Smooth muscle cell (in vitro differentiated cells): ENCODE measurements around the gene ST8SIA1. TPM values are rescaled to one million over a fixed set of nuclear protein-coding genes. Genes with fewer than 3 reads are reported as not detected.

ENCODE experiments used
- DNase-seq: peaks from one replicate; lab custom pipeline; 2025; ENCODE audit not compliant: unreplicated experiment; lab: John Stamatoyannopoulos, UW
- H2AFZ ChIP-seq: fragments of 200-600 bp; sonication (generic); 2 replicates; pipeline ENCODE4 v1.6.0; 2016; ENCODE audit warnings: antibody characterized with exemption, low read depth, mild to moderate bottlenecking
- H3F3A ChIP-seq: fragments of 200-600 bp; sonication (generic); 2 replicates; pipeline ENCODE4 v1.6.0; 2017; ENCODE audit warnings: antibody characterized with exemption, low read depth
- H3K27ac ChIP-seq: fragments of 200-600 bp; sonication (generic); 2 replicates; pipeline ENCODE4 v1.5.1; 2016; ENCODE audit warnings: low read depth, mild to moderate bottlenecking
- H3K27me3 ChIP-seq: fragments of 200-600 bp; sonication (generic); 2 replicates; pipeline ENCODE4 v1.6.1; 2016; ENCODE audit warnings: low read depth, mild to moderate bottlenecking
- H3K36me3 ChIP-seq: fragments of 200-600 bp; sonication (generic); 2 replicates; pipeline ENCODE4 v1.5.1; 2016; ENCODE audit warnings: low read depth
- H3K4me1 ChIP-seq: fragments of 200-600 bp; sonication (generic); 2 replicates; pipeline ENCODE4 v1.5.1; 2016; ENCODE audit warnings: low read depth
- H3K4me2 ChIP-seq: fragments of 200-600 bp; sonication (generic); 2 replicates; pipeline ENCODE4 v1.6.0; 2016; ENCODE audit warnings: mild to moderate bottlenecking
- H3K4me3 ChIP-seq: fragments of 200-600 bp; sonication (generic); 2 replicates; pipeline ENCODE4 v1.5.1; 2016; ENCODE audit warnings: mild to moderate bottlenecking
- H3K79me2 ChIP-seq: fragments of 200-600 bp; sonication (generic); 2 replicates; pipeline ENCODE4 v1.6.0; 2016; ENCODE audit warnings: low read depth, mild to moderate bottlenecking
- H3K9ac ChIP-seq: fragments of 200-600 bp; sonication (generic); 2 replicates; pipeline ENCODE4 v1.6.0; 2016; ENCODE audit warnings: low read depth
- H3K9me3 ChIP-seq: fragments of 200-600 bp; sonication (generic); replicated peaks from 2 replicates; pipeline ENCODE4 v1.5.1; 2016; ENCODE audit warnings: low read depth
- H4K20me1 ChIP-seq: fragments of 200-600 bp; sonication (generic); 2 replicates; pipeline ENCODE4 v1.6.0; 2016; ENCODE audit warnings: low read depth
- CTCF ChIP-seq: fragments of 200-600 bp; sonication (generic); IDR thresholded peaks from 2 replicates; pipeline ENCODE4 v1.5.1; 2017; ENCODE audit warnings: borderline replicate concordance, mild to moderate bottlenecking, antibody characterized with exemption; ENCODE audit not compliant: insufficient read depth, poor library complexity, severe bottlenecking
- WGBS: methylation state at CpG from one replicate; pipeline ENCODE4 v1.1.7; 2016; ENCODE audit warnings: low lambda C conversion rate; 5-methylcytosine and 5-hydroxymethylcytosine counted together
- polyA plus RNA-seq: library from polyadenylated mRNA; unstranded; fragments of >200 nt; fragmentation: Nextera tagmentation; extraction: Ambion mirVana; gene quantifications from 2 replicates; pipeline ENCODE4 v1.2.1, GENCODE V29; 2016
- total RNA-seq: library from RNA; depleted of rRNA; stranded (reverse); fragments of >200 nt; gene quantifications from 2 replicates; pipeline ENCODE4 v1.2.3, GENCODE V29; 2014

The ST8SIA1 gene
- total and polyA plus RNA-seq, 2 experiments from 2014 or later: 3.7 to 5.3 TPM

GRCh38 chr12:22310709-22311108 is 23.8 kb downstream of the ST8SIA1 start:
- Histone ChIP-seq H3K36me3 (no peaks in the 10 kb centered on the region), H3K27ac (no peak overlapping the region), H4K20me1 (no peaks in the 10 kb centered on the region), H3K9me3 (no peaks in the 10 kb centered on the region), H3K4me2 (no peak overlapping the region), H3K27me3 (no peaks in the 10 kb centered on the region), H3K79me2 (no peaks in the 10 kb centered on the region), H2AFZ (no peak overlapping the region), H3K4me1 (no peaks in the 10 kb centered on the region), H3K4me3 (no peak overlapping the region), H3F3A (no peaks in the 10 kb centered on the region), H3K9ac (no peak overlapping the region)
- no peak for DNase-seq
- WGBS: 82% methylated on average over 2 of the region's 2 CpGs
- no peak for TF ChIP-seq CTCF

GRCh38 chr12:22310275-22310674 is 24.2 kb downstream of the ST8SIA1 start:
- no peak overlapping the region for H3K9ac ChIP-seq
- no peaks in the 10 kb centered on the region for H3K27me3 ChIP-seq
- no peak overlapping the region for H2AFZ ChIP-seq
- WGBS: 86% methylated on average over 2 of the region's 2 CpGs
- H3K4me3 ChIP-seq: no peak overlapping the region
- H3K4me2 ChIP-seq: no peak overlapping the region
- H4K20me1 ChIP-seq: no peaks in the 10 kb centered on the region
- no peaks in the 10 kb centered on the region for H3F3A ChIP-seq
- no peaks in the 10 kb centered on the region for H3K79me2 ChIP-seq
- no peak for TF ChIP-seq CTCF
- H3K36me3 ChIP-seq: no peaks in the 10 kb centered on the region
- H3K4me1 ChIP-seq: no peaks in the 10 kb centered on the region
- H3K27ac ChIP-seq: no peak overlapping the region
- H3K9me3 ChIP-seq: no peaks in the 10 kb centered on the region
- DNase-seq: no peak

- no peak for TF ChIP-seq CTCF
- Histone ChIP-seq H3K27me3 (no peaks in the 10 kb centered on the region), H3K9me3 (no peaks in the 10 kb centered on the region), H3F3A (no peaks in the 10 kb centered on the region), H3K9ac (no peak overlapping the region), H3K27ac (no peak overlapping the region), H3K4me1 (no peaks in the 10 kb centered on the region), H3K36me3 (no peaks in the 10 kb centered on the region), H3K79me2 (no peaks in the 10 kb centered on the region), H4K20me1 (no peaks in the 10 kb centered on the region), H3K4me2 (no peak overlapping the region), H3K4me3 (no peak overlapping the region), H2AFZ (no peak overlapping the region)
- WGBS: 86% methylated on average over 2 of the region's 2 CpGs
- no peak for DNase-seq
These were observed 26.7 kb downstream of the ST8SIA1 start for GRCh38 chr12:22307811-22308210.

- Histone ChIP-seq H3K27ac (no peak overlapping the region), H4K20me1 (no peaks in the 10 kb centered on the region), H3K9ac (no peak overlapping the region), H2AFZ (no peak overlapping the region), H3F3A (no peaks in the 10 kb centered on the region), H3K27me3 (no peaks in the 10 kb centered on the region), H3K4me3 (no peak overlapping the region), H3K79me2 (no peaks in the 10 kb centered on the region), H3K9me3 (no peaks in the 10 kb centered on the region), H3K4me2 (no peak overlapping the region), H3K4me1 (no peaks in the 10 kb centered on the region), H3K36me3 (peaks cover 3% of the 10 kb centered on the region)
- no peak for TF ChIP-seq CTCF
- no peak for DNase-seq
These were observed 28.2 kb downstream of the ST8SIA1 start for GRCh38 chr12:22306311-22306710.
